ENCODE measurements around the gene TMPRSS9.
"Not testable (repeated sequence)": the region's sequence is repeated elsewhere in the genome, so short reads cannot be mapped to it uniquely, and the experiment has no call there.

The TMPRSS9 gene

DNA sequence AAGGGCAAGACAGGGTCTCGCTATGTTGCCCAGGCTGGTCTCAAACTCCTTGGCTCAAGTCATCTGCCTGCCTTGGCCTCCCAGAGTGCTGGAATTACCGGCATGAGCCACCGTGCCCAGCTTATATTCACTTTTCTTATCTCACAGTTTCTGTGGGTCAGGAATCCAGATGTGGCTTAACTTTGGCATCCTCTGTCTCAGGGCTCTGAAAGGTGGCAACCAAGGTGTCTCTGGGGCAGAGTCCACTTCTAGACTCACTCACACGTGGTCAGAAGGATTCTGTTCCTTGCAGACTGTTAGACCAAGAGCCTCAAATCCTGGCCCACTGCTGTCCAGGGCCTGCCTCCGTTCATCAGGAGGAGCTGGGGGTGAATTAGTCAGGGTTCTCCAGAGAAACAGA lies 104.3 kb downstream of the TMPRSS9 start:
- Histone ChIP-seq H3K9me3 (ENCODE audit: control insufficient read depth in 1 of 2, low read length in 2 of 2) (no peaks in the 10 kb centered on the region), H3K27ac (ENCODE audit: low read length) (no peak overlapping the region), H3K4me3 (ENCODE audit: low read depth in 1 of 2, low read length in 2 of 2) (no peak overlapping the region), H3K4me1 (ENCODE audit: control insufficient read depth in 1 of 2, insufficient read depth in 2 of 2, low read length in 2 of 2) (peaks cover 0 to 17% of the 10 kb centered on the region in 2 donors), H3K36me3 (ENCODE audit: control insufficient read depth in 1 of 2, insufficient read depth in 2 of 2, low read length in 2 of 2) (no peaks in the 10 kb centered on the region), H3K27me3 (ENCODE audit: low read depth, low read length) (no peaks in the 10 kb centered on the region)

DNA sequence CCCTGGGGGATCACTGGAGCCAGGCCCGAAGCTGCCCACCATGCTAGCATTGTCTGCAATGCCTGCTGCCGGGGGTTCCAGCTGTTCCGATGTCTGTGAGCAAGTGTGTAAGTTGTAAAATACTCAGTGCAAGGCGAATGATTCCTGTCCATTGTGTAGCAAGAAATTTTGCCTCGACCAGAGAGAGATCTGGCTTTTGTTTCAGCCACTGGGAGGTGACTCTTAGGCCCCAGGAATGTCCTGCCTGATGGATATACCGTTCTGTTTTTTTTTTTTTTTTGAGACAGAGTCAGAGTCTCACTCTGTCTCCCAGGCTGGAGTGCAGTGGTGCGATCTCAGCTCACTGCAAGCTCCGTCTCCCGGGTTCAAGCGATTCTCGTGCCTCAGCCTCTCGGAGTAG lies 108.5 kb downstream of the TMPRSS9 start:
- H3K4me1 ChIP-seq (ENCODE audit: control insufficient read depth in 1 of 2, insufficient read depth in 2 of 2, low read length in 2 of 2) = no peaks in the 10 kb centered on the region
- no peaks in the 10 kb centered on the region for H3K27me3 ChIP-seq (ENCODE audit: low read depth, low read length)
- no peak overlapping the region for H3K27ac ChIP-seq (ENCODE audit: low read length)
- no peaks in the 10 kb centered on the region for H3K9me3 ChIP-seq (ENCODE audit: control insufficient read depth in 1 of 2, low read length in 2 of 2)
- no peaks in the 10 kb centered on the region for H3K36me3 ChIP-seq (ENCODE audit: control insufficient read depth in 1 of 2, insufficient read depth in 2 of 2, low read length in 2 of 2)
- H3K4me3 ChIP-seq (ENCODE audit: low read depth in 1 of 2, low read length in 2 of 2) = no peak overlapping the region

DNA sequence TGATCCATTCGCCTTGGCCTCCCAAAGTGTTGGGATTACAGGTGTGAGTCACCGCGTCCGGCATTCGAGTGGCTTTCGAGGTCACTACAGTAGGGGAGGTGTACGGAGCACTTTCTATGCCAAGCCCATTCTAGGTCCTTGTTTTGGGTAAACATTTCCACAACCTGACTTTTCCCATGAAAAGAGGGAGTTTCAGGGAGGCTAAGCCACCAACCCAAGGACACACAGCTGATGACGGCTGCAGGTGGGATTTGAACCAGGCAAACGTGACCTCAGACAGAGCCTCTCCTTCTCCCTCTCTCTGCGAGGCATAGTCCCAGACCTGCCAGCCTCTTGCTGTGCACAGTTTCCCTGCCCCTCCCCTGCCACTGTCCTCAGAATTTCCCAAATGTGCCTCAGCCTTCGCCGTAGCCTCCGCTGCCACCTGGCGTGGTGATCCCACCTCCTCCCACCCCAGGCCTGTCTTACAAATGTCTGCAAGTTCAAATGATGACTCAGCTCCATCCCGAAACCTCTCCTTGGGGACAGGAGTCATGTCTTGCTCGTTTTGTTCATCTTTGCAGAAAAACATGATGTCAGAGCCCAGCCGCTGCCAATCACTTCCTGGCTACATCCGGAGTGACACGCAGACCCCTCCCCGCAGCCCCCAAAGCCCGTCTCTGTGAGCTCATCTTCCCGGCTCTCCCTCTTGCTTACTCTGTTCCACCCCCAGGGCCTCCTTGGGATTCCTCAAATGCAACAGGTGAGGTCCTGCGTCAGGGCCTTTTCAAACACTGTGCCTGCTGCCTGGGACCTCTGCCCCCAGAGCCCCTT lies 109.2 kb downstream of the TMPRSS9 start:
- no peaks in the 10 kb centered on the region for H3K36me3 ChIP-seq (ENCODE audit: control insufficient read depth in 1 of 2, insufficient read depth in 2 of 2, low read length in 2 of 2)
- H3K4me1 ChIP-seq (ENCODE audit: control insufficient read depth in 1 of 2, insufficient read depth in 2 of 2, low read length in 2 of 2) = no peaks in the 10 kb centered on the region
- no peaks in the 10 kb centered on the region for H3K9me3 ChIP-seq (ENCODE audit: control insufficient read depth in 1 of 2, low read length in 2 of 2)
- H3K4me3 ChIP-seq (ENCODE audit: low read depth in 1 of 2, low read length in 2 of 2) = no peak overlapping the region
- no peak overlapping the region for H3K27ac ChIP-seq (ENCODE audit: low read length)
- H3K27me3 ChIP-seq (ENCODE audit: low read depth, low read length) = no peaks in the 10 kb centered on the region

DNA sequence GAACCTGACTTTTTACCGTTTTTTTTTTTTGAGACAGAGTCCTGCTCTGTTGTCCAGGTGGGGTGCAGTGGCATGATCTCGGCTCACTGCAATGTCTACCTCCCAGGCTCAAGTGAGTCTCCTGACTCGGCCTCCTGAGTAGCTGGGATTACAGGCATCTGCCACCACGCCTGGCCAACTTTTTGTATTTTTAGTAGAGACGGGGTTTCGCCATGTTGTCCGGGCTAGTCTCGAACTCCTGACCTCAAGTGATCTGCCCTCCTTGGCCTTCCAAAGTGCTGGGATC lies 109.8 kb downstream of the TMPRSS9 start:
- H3K36me3 ChIP-seq (ENCODE audit: control insufficient read depth in 1 of 2, insufficient read depth in 2 of 2, low read length in 2 of 2); H3K4me3 ChIP-seq (ENCODE audit: low read depth in 1 of 2, low read length in 2 of 2); H3K27me3 ChIP-seq (ENCODE audit: low read depth, low read length); H3K4me1 ChIP-seq (ENCODE audit: control insufficient read depth in 1 of 2, insufficient read depth in 2 of 2, low read length in 2 of 2); H3K9me3 ChIP-seq (ENCODE audit: control insufficient read depth in 1 of 2, low read length in 2 of 2); H3K27ac ChIP-seq (ENCODE audit: low read length): not testable (repeated sequence)

DNA sequence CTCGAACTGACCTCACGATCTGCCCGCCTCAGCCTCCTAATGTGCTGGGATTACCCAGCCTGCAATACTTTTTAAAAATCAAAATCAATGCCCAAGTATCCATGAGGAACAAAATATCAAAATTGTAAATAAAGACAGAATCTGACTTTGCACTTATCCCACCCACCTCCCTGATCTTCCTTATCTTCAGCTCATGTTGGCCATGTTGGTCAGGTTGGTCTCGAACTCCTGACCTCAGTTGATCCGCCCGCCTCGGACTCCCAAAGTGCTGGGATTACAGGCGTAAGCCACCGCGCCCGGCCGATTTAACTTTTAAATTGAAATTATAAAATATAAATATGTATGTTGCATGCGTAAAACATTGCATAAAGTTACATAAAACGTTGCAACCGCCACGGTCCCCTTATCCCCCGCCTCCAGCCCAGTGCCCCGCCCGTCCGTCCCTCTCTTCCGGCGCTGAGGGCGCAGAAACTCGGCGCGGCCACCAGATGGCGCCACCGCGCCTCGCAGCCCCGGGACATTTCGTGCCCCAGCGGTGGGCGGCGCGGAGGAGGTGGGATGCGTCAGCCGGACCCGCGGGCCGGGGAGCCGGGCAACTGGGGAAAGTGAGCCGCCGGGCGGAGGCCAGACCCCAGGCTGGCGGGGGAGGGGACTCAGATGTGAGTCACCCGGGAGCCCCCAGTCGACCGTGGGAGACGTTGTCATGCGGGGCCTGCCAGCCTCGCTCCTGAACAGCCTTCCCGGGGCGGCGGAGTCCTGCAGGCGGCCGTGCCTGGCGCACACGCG lies 114.4 kb downstream of the TMPRSS9 start:
- H3K36me3 ChIP-seq (ENCODE audit: control insufficient read depth in 1 of 2, insufficient read depth in 2 of 2, low read length in 2 of 2) = peaks cover 0 to 5% of the 10 kb centered on the region in 2 donors
- peak overlapping the region; percentile 60 for H3K27ac ChIP-seq (ENCODE audit: low read length)
- no peaks in the 10 kb centered on the region for H3K27me3 ChIP-seq (ENCODE audit: low read depth, low read length)
- H3K9me3 ChIP-seq (ENCODE audit: control insufficient read depth in 1 of 2, low read length in 2 of 2) = no peaks in the 10 kb centered on the region
- peaks cover 4 to 22% of the 10 kb centered on the region in 2 donors for H3K4me1 ChIP-seq (ENCODE audit: control insufficient read depth in 1 of 2, insufficient read depth in 2 of 2, low read length in 2 of 2)
- peak overlapping the region; percentile 50 to 100 for H3K4me3 ChIP-seq (ENCODE audit: low read depth in 1 of 2, low read length in 2 of 2)

DNA sequence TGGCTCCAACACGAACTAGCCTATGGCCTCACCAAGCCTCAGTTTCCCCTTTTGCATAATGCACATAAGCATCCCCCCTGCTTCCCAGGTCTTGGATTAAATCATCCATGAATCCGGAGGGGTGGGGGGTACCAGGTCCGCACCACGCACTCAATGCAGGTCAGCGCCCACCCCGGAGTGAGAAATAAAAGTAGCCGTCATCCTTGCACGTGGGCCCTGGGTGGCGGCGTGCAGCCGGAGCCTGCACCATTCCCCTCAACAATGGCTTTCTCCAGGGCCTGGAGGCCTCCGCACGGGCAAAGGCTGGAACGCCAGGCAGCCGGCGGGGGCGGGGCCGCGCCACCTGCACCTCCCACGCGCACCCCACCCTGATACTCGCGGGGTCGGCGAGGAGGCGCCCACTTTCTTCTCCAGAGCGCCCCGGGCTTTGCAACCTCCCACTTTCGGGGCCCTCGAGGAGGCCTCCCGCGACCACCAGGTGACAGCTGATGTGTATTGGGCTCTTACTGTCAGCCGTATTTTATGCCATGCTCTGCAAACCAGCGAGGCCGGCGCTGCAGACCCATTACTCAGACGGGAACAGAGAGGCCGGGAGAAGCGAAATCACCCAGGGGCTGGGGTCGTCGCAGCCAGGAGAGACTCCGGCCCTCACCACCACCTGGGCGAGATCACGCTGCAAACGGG lies 115.1 kb downstream of the TMPRSS9 start:
- H3K9me3 ChIP-seq (ENCODE audit: control insufficient read depth in 1 of 2, low read length in 2 of 2) = no peaks in the 10 kb centered on the region
- H3K4me3 ChIP-seq (ENCODE audit: low read depth in 1 of 2, low read length in 2 of 2) = peak overlapping the region; percentile 50 to 100
- peaks cover 0 to 5% of the 10 kb centered on the region in 2 donors for H3K36me3 ChIP-seq (ENCODE audit: control insufficient read depth in 1 of 2, insufficient read depth in 2 of 2, low read length in 2 of 2)
- peaks cover 4 to 22% of the 10 kb centered on the region in 2 donors for H3K4me1 ChIP-seq (ENCODE audit: control insufficient read depth in 1 of 2, insufficient read depth in 2 of 2, low read length in 2 of 2)
- peak overlapping the region; percentile 60 for H3K27ac ChIP-seq (ENCODE audit: low read length)
- H3K27me3 ChIP-seq (ENCODE audit: low read depth, low read length) = no peaks in the 10 kb centered on the region
